PC-9 (cell line): Measurements from ENCODE around the gene SOX12.

Source experiments
- CTCF ChIP-seq: fragments of 200-600 bp; sonication (generic); conservative IDR thresholded peaks from 2 replicates; pipeline ENCODE4 v1.6.1; 2017; ENCODE audit warnings: mixed run types, antibody characterized with exemption, mild to moderate bottlenecking, moderate library complexity
- EZH2 ChIP-seq: fragments of 200-600 bp; sonication (generic); IDR thresholded peaks from 2 replicates; pipeline ENCODE4 v1.8.0; 2017; ENCODE audit warnings: antibody characterized with exemption, low read depth

GRCh38 chr20:348972-349841 is 23.9 kb downstream of the SOX12 start:
- TF ChIP-seq CTCF (no peak), EZH2 (no peak)
